Activated CD4-positive, alpha-beta T cell treated with anti-CD3 and anti-CD28 coated beads, Interleukin-2, amount 10 ng/mL, durations not matched to agents 24 days and 14 days (primary cell): ENCODE data around the gene PRRC2A. TPM values are rescaled to one million over a fixed set of nuclear protein-coding genes. Genes with fewer than 3 reads are reported as not detected.

Experiments used
- DNase-seq: peaks from one replicate; pipeline ENCODE4 v3.0.0; 2022
- H3K27ac Mint-ChIP-seq: one replicate; pipeline ENCODE4 v1.8.0; 2022; ENCODE audit warnings: mild to moderate bottlenecking, mixed read lengths
- H3K27me3 Mint-ChIP-seq: one replicate; pipeline ENCODE4 v1.8.0; 2022; ENCODE audit warnings: mixed read lengths
- H3K36me3 Mint-ChIP-seq: one replicate; pipeline ENCODE4 v1.8.0; 2022; ENCODE audit warnings: low read depth, mild to moderate bottlenecking, mixed read lengths
- H3K4me1 Mint-ChIP-seq: one replicate; pipeline ENCODE4 v1.8.0; 2021; ENCODE audit warnings: mixed read lengths
- H3K4me3 Mint-ChIP-seq: one replicate; pipeline ENCODE4 v1.8.0; 2022; ENCODE audit warnings: mild to moderate bottlenecking, moderate library complexity, mixed read lengths
- H3K9me3 Mint-ChIP-seq: one replicate; pipeline ENCODE4 v1.8.0; 2021; ENCODE audit warnings: mixed read lengths
- intact Hi-C: fragments of 100-400 bp; cut with micrococcal nuclease; formaldehyde crosslinking; loops from one replicate; pipeline ENCODE4 v1.15.1; 2023
- total RNA-seq: library from RNA; stranded (reverse); gene quantifications from 2 replicates; pipeline ENCODE4 v1.2.3, GENCODE V29; 2022

Gene PRRC2A
- total RNA-seq: 290 and 303 TPM in 2 replicates

- Mint-ChIP-seq H3K4me1 (peaks cover 39% of the 10 kb centered on the region), H3K4me3 (peak within 1 kb of the TSS; percentile 90), H3K36me3 (peaks cover 60% of the 10 kb centered on the region), H3K27ac (peak within 1 kb of the TSS; percentile 95), H3K27me3 (no peaks in the 10 kb centered on the region), H3K9me3 (no peaks in the 10 kb centered on the region)
- peak; percentile 93 for DNase-seq
- intact Hi-C loops: loop anchor here (1.0 to 2.0 kb wide), 8 partner anchors 32 to 423 kb away; partner anchors contain the start of genes BAG6, DDX39B and NFKBIL1
Measured at GRCh38 chr6:31620586-31621319, at the start of gene PRRC2A. Gene PRRC2A (plus strand): TSS chr6:31620715. CDS start chr6:31622790, 2,075 bp downstream.

- Mint-ChIP-seq H3K4me1 (peaks cover 85% of the 10 kb centered on the region), H3K36me3 (peaks cover 42% of the 10 kb centered on the region), H3K27ac (peak within 1 kb of the TSS; percentile 99), H3K4me3 (peak within 1 kb of the TSS; percentile 99), H3K9me3 (no peaks in the 10 kb centered on the region), H3K27me3 (peaks cover 2% of the 10 kb centered on the region)
- DNase-seq: peak; percentile 92
- intact Hi-C loops: loop anchor here (1.0 to 10.0 kb wide), 3 partner anchors 8 to 757 kb away; partner anchors contain the start of gene HSPA1B
Measured at GRCh38 chr6:31572041-31572911, 48.2 kb upstream of the PRRC2A start, which contains the start of gene LTA. Gene LTA (plus strand): TSS chr6:31572289. CDS start chr6:31572743, 454 bp downstream.

GRCh38 chr6:31573239-31574105, 47.0 kb upstream of the PRRC2A start:
- H3K4me1 Mint-ChIP-seq: peaks cover 78% of the 10 kb centered on the region
- H3K27ac Mint-ChIP-seq: peak overlapping the region; percentile 99
- H3K36me3 Mint-ChIP-seq: peaks cover 49% of the 10 kb centered on the region
- peaks cover 2% of the 10 kb centered on the region for H3K27me3 Mint-ChIP-seq
- intact Hi-C loops: loop anchor here (2.0 to 10.0 kb wide), 3 partner anchors 15 to 759 kb away; partner anchors contain the start of gene HSPA1B
- H3K9me3 Mint-ChIP-seq: no peaks in the 10 kb centered on the region
- H3K4me3 Mint-ChIP-seq: peak overlapping the region; percentile 99
- DNase-seq: no peak

GRCh38 chr6:31574106-31575061, 46.1 kb upstream of the PRRC2A start:
- Mint-ChIP-seq H3K4me1 (peaks cover 78% of the 10 kb centered on the region), H3K9me3 (no peaks in the 10 kb centered on the region), H3K27me3 (no peaks in the 10 kb centered on the region), H3K27ac (peak overlapping the region; percentile 99), H3K4me3 (peak overlapping the region; percentile 99), H3K36me3 (peaks cover 58% of the 10 kb centered on the region)
- peak; percentile 68 for DNase-seq
- intact Hi-C loops: loop anchor here (1.0 to 10.0 kb wide), 4 partner anchors 16 to 760 kb away; partner anchors contain the start of genes HSPA1B and NFKBIL1

- intact Hi-C loops: loop anchor here (1.0 to 10.0 kb wide), 4 partner anchors 17 to 761 kb away; partner anchors contain the start of genes HSPA1B and NFKBIL1
- Mint-ChIP-seq H3K36me3 (peaks cover 68% of the 10 kb centered on the region), H3K4me1 (peaks cover 78% of the 10 kb centered on the region), H3K27ac (peak within 1 kb of the TSS; percentile 99), H3K27me3 (no peaks in the 10 kb centered on the region), H3K4me3 (peak within 1 kb of the TSS; percentile 99), H3K9me3 (no peaks in the 10 kb centered on the region)
- peak; percentile 96 for DNase-seq
Measured at GRCh38 chr6:31575335-31575901, 45.1 kb upstream of the PRRC2A start, which contains the start of gene TNF. Gene TNF (plus strand): TSS chr6:31575565. CDS start chr6:31575742, 177 bp downstream.

- intact Hi-C loops: loop anchor here (1.0 to 10.0 kb wide), 4 partner anchors 17 to 761 kb away; partner anchors contain the start of genes HSPA1B and NFKBIL1
- Mint-ChIP-seq H3K9me3 (no peaks in the 10 kb centered on the region), H3K27me3 (no peaks in the 10 kb centered on the region), H3K4me1 (peaks cover 78% of the 10 kb centered on the region), H3K4me3 (peak overlapping the region; percentile 99), H3K27ac (peak overlapping the region; percentile 99), H3K36me3 (peaks cover 74% of the 10 kb centered on the region)
- DNase-seq: peak; percentile 71
Measured at GRCh38 chr6:31575952-31576685, 44.4 kb upstream of the PRRC2A start.

- Mint-ChIP-seq H3K9me3 (no peaks in the 10 kb centered on the region), H3K4me3 (peak overlapping the region; percentile 99), H3K4me1 (peaks cover 71% of the 10 kb centered on the region), H3K27me3 (no peaks in the 10 kb centered on the region), H3K36me3 (peaks cover 80% of the 10 kb centered on the region), H3K27ac (peak overlapping the region; percentile 99)
- DNase-seq: peak; percentile 89
- intact Hi-C loops: loop anchor here (10.0 kb wide), 2 partner anchors 248 to 762 kb away; partner anchors contain the start of gene HSPA1B
Measured at GRCh38 chr6:31576897-31577578, 43.5 kb upstream of the PRRC2A start.

GRCh38 chr6:31577579-31577966, 42.9 kb upstream of the PRRC2A start:
- Mint-ChIP-seq H3K9me3 (no peaks in the 10 kb centered on the region), H3K27ac (peak overlapping the region; percentile 99), H3K4me1 (peaks cover 70% of the 10 kb centered on the region), H3K4me3 (peak overlapping the region; percentile 99), H3K36me3 (peaks cover 79% of the 10 kb centered on the region), H3K27me3 (no peaks in the 10 kb centered on the region)
- intact Hi-C loops: loop anchor here (10.0 kb wide), 2 partner anchors 247 to 763 kb away; partner anchors contain the start of gene HSPA1B
- DNase-seq: peak; percentile 60

GRCh38 chr6:31578184-31579118, 42.1 kb upstream of the PRRC2A start:
- no peaks in the 10 kb centered on the region for H3K9me3 Mint-ChIP-seq
- DNase-seq: peak; percentile 71
- H3K36me3 Mint-ChIP-seq: peaks cover 73% of the 10 kb centered on the region
- peaks cover 68% of the 10 kb centered on the region for H3K4me1 Mint-ChIP-seq
- intact Hi-C loops: loop anchor here (10.0 kb wide), 2 partner anchors 246 to 764 kb away; partner anchors contain the start of gene HSPA1B
- H3K4me3 Mint-ChIP-seq: peak overlapping the region; percentile 94
- H3K27me3 Mint-ChIP-seq: no peaks in the 10 kb centered on the region
- H3K27ac Mint-ChIP-seq: peak overlapping the region; percentile 91

GRCh38 chr6:31579119-31579505, 41.4 kb upstream of the PRRC2A start:
- peaks cover 69% of the 10 kb centered on the region for H3K36me3 Mint-ChIP-seq
- H3K27me3 Mint-ChIP-seq: no peaks in the 10 kb centered on the region
- intact Hi-C loops: loop anchor here (10.0 kb wide), 2 partner anchors 246 to 764 kb away; partner anchors contain the start of gene HSPA1B
- H3K9me3 Mint-ChIP-seq: no peaks in the 10 kb centered on the region
- peaks cover 67% of the 10 kb centered on the region for H3K4me1 Mint-ChIP-seq
- H3K4me3 Mint-ChIP-seq: peak overlapping the region; percentile 94
- peak; percentile 73 for DNase-seq
- peak overlapping the region; percentile 91 for H3K27ac Mint-ChIP-seq
